BJ (cell line): Measurements from ENCODE around the gene SLC6A3. TPM values are rescaled to one million over a fixed set of nuclear protein-coding genes. Genes with fewer than 3 reads are reported as not detected.

ENCODE experiments used
- CTCF ChIA-PET: fragments of 350-600 bp; formaldehyde crosslinking; extraction: SDS; loops from one replicate; lab custom pipeline; 2021; ENCODE audit warnings: antibody characterized with exemption, inconsistent platforms; lab: Yijun Ruan, JAX
- POLR2A ChIA-PET: fragments of 300-600 bp; sonication (Branson Sonifier 250); formaldehyde crosslinking; extraction: SDS; loops from one replicate; lab custom pipeline; 2021; ENCODE audit warnings: antibody characterized with exemption; lab: Charles Lee
- DNase-seq: peaks from one replicate; pipeline ENCODE4 v3.0.0-alpha.2; 2011; ENCODE audit warnings: low read depth
- H3K27me3 ChIP-seq: 2 replicates; pipeline ENCODE4 v1.6.0; 2011; ENCODE audit warnings: low read length; ENCODE audit not compliant: control insufficient read depth, insufficient read depth
- H3K36me3 ChIP-seq: 2 replicates; pipeline ENCODE4 v1.5.1; 2011; ENCODE audit warnings: low read length; ENCODE audit not compliant: control insufficient read depth, insufficient read depth
- H3K4me3 ChIP-seq: 2 replicates; pipeline ENCODE4 v1.5.1; 2011; ENCODE audit warnings: low read depth, mild to moderate bottlenecking, control low read depth, low read length
- polyA plus RNA-seq: library from polyadenylated mRNA; depleted of rRNA; stranded (reverse); fragments of >200 nt; gene quantifications from 2 replicates; pipeline ENCODE4 v1.2.3, GENCODE V29; 2011
- TF ChIP-seq, protein P1 (sequence below): IDR thresholded peaks from 2 replicates; pipeline ENCODE4 v1.5.1; 2011; ENCODE audit warnings: low read depth, mild to moderate bottlenecking, control low read depth, inconsistent platforms, low read length, moderate library complexity; ENCODE audit not compliant: insufficient read depth

The SLC6A3 gene
- polyA plus RNA-seq, 1 experiment, result not detected

DNA sequence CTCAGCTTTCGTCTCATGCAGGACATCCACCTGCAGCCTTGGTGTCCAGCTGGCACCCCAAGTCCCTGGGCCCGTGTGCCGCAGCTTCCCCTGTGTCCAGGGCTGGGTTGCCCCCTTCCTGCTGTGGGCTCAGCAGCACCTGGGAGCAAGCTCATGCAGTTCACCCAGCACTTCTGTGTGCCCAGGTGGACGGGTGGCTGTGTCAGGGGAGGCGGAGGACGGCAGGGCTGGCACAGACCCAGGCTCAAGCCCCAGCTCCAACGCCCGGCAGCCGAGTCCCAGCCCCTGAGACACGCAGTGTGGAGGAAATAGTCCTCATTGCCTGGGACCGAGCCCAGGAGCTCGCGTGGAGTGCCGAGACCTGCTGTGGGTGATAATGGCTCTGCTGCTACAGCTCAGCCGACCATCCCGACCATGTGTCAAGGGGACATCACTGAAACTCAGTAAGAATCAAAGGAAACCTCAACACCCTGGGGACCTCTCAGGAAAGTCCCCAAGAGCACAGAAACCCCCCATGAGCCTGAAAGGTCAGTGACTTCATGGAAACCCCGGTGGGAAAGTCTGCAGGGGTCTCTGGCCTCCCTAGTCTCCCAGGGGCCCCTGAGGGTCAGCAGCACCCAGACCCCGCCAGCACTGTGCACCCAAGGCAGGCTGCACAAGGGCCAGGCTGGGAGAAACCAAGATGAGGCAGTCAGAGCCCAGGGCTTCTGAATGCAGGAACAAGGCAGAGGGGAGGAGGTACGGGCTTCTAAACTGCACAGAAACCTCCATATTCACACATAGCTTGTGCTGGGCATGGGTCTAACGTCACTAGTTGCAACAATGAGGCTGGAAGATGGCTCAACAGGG, 39.7 kb upstream of the SLC6A3 start:
- DNase-seq, result no peak
- no peaks in the 10 kb centered on the region for H3K27me3 ChIP-seq
- H3K36me3 ChIP-seq, result peaks cover 44% of the 10 kb centered on the region
- H3K4me3 ChIP-seq, result no peak overlapping the region
- TF ChIP-seq, protein P1, sequence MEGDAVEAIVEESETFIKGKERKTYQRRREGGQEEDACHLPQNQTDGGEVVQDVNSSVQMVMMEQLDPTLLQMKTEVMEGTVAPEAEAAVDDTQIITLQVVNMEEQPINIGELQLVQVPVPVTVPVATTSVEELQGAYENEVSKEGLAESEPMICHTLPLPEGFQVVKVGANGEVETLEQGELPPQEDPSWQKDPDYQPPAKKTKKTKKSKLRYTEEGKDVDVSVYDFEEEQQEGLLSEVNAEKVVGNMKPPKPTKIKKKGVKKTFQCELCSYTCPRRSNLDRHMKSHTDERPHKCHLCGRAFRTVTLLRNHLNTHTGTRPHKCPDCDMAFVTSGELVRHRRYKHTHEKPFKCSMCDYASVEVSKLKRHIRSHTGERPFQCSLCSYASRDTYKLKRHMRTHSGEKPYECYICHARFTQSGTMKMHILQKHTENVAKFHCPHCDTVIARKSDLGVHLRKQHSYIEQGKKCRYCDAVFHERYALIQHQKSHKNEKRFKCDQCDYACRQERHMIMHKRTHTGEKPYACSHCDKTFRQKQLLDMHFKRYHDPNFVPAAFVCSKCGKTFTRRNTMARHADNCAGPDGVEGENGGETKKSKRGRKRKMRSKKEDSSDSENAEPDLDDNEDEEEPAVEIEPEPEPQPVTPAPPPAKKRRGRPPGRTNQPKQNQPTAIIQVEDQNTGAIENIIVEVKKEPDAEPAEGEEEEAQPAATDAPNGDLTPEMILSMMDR, result no peak
- ChIA-PET POLR2A (no interaction called here), CTCF (no interaction called here)

DNA sequence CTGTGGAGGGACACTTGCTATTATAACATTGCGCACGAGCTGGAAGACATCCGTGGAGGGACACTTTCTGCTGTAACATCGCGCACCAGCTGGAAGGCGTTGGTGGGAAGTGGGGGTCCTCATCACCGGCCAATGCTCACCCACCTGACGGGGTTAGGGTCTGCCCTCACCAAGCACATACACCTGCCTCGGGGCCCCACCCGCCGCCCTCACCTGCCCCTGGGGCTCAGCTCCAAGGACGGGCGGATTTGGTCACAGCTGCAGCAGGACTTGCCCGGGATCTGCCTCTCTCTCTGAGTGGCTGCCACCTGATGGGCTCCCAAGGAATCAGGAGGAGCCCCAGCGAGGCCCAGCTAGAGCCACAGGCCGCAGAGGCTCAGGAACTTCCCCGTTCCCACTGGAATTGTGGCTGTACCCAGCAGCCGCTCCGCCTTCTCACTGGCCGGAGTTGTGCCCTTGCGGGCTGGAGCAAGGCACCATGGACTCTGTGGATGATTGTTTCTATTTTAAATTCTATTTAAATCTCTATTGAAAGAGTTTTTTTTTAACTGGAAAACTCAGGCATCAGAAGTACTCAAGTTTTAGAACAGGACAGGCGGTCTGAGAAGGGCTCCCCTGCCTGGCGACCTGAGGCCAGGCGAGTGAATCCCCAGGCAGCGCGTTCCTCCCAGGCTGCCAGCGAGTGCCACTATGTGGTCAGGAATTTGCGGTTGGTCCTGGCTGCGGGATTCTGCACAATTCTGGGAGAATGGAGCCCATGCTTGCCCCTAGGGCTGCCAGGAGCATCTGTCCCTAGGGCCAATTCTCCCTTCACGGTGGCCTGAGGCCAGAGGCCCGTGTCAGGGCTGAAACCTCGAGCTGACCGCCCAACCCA, 38.9 kb upstream of the SLC6A3 start:
- Histone ChIP-seq H3K36me3 (peaks cover 45% of the 10 kb centered on the region), H3K27me3 (no peaks in the 10 kb centered on the region), H3K4me3 (no peak overlapping the region)
- ChIA-PET POLR2A (no interaction called here), CTCF (interaction anchor here (0.6 to 1.9 kb wide), 3 partner anchors 8 to 134 kb away, joined by 3 to 7 read pairs (median 5); no protein-coding TSS in a partner anchor)
- TF ChIP-seq, protein P1, result no peak
- DNase-seq, result no peak

DNA sequence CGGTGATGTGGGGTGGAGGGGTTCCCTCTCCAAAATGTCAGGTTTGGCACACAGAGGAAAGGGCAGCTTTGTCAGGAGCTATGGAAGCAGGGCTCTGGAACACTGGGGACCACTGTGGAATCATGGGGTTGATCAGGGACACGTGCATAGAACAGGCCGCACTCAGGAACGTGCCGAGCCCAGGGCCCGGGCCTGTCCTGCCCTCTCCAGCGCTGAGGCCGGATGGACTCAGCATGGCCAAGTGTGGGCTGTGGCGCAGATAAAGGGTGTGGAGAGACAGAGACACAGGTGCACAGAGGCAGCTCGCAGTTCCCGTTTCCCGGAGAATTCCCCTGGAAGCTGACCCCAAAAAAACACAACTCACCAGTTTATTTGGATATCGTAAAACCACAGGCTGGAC, 37.8 kb upstream of the SLC6A3 start:
- Histone ChIP-seq H3K4me3 (no peak overlapping the region), H3K27me3 (no peaks in the 10 kb centered on the region), H3K36me3 (peaks cover 45% of the 10 kb centered on the region)
- DNase-seq, result no peak
- TF ChIP-seq, protein P1, result no peak
- ChIA-PET POLR2A (no interaction called here), CTCF (interaction anchor here (1.3 to 1.9 kb wide), 2 partner anchors 8 to 9 kb away, joined by 5 to 7 read pairs; no protein-coding TSS in a partner anchor)

DNA sequence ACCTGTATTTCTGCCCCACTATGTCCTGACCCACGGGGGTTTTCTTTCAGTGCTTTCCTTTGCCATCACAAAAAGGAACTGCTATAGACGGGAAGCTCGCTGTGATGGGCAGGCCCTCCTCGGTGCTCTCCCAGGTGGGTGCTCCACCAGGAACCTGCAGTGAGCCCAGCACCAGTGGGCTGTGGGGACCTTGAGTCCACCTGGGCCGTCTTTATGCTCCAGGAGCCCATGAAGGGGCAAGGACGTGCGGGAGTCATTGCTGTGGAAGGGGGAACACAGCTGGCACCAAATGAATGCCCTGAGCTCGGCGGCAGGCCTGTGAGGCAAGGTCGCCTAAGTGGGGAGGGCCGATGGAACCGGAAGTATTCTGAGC, 36.7 kb upstream of the SLC6A3 start:
- DNase-seq, result no peak
- CTCF ChIA-PET, result interaction anchor here (1.9 kb wide), 1 partner anchor 7 kb away, joined by 7 read pairs; no protein-coding TSS in a partner anchor
- POLR2A ChIA-PET, result no interaction called here

More for the DNA sequence above, 36.7 kb upstream of the SLC6A3 start:
- no peak overlapping the region for H3K4me3 ChIP-seq
- H3K36me3 ChIP-seq, result peaks cover 40% of the 10 kb centered on the region
- no peaks in the 10 kb centered on the region for H3K27me3 ChIP-seq
- TF ChIP-seq, protein P1, result no peak
